IMR-90 (cell line): ENCODE data around the gene EXT2. TPM values are rescaled to one million over a fixed set of nuclear protein-coding genes. Genes with fewer than 3 reads are reported as not detected.

Experiments used
- ATAC-seq: fragments of 200-7000 bp; cut with Tn5 transposase; 2 replicates; pipeline ENCODE4 v1.9.1; 2020; ENCODE audit warnings: low read depth, mild to moderate bottlenecking, moderate library complexity
- BruUV-seq: library from RNA; stranded (reverse); fragments of 400-500 nt; replicated peaks from 2 replicates; lab custom pipeline; 2021; lab: Mats Ljungman, UMichigan
- CTCF ChIA-PET: fragments of 300-600 bp; formaldehyde crosslinking; extraction: SDS; loops from one replicate; lab custom pipeline; 2021; ENCODE audit warnings: antibody characterized with exemption; lab: Yijun Ruan, JAX
- POLR2A ChIA-PET: fragments of 300-600 bp; sonication (Branson Sonifier 250); formaldehyde crosslinking; loops from one replicate; lab custom pipeline; 2022; ENCODE audit warnings: antibody characterized with exemption; ENCODE audit not compliant: unreplicated experiment; lab: Charles Lee
- DNase-seq: peaks from one replicate; pipeline ENCODE4 v3.0.0; 2013
- H2AFZ ChIP-seq: replicated peaks from 2 replicates; pipeline ENCODE3; 2013; ENCODE audit warnings: low read length, mild to moderate bottlenecking; ENCODE audit not compliant: poor library complexity
- H2AK5ac ChIP-seq: 2 replicates; pipeline ENCODE4 v1.6.1; 2013; ENCODE audit warnings: low read depth, low read length, inconsistent platforms
- H2AK9ac ChIP-seq: replicated peaks from 2 replicates; pipeline ENCODE3; 2013; ENCODE audit warnings: mild to moderate bottlenecking, low read depth, low read length, moderate library complexity; ENCODE audit not compliant: poor library complexity
- H2BK120ac ChIP-seq: 2 replicates; pipeline ENCODE4 v1.6.1; 2013; ENCODE audit warnings: low read depth, low read length, inconsistent platforms
- H2BK15ac ChIP-seq: 3 replicates; pipeline ENCODE4 v1.6.1; 2013; ENCODE audit warnings: low read depth, low read length, inconsistent platforms
- H2BK20ac ChIP-seq: 2 replicates; pipeline ENCODE4 v1.6.1; 2013; ENCODE audit warnings: low read depth, mild to moderate bottlenecking, inconsistent platforms, low read length, moderate library complexity
- H2BK5ac ChIP-seq: 2 replicates; pipeline ENCODE4 v1.6.1; 2013; ENCODE audit warnings: mild to moderate bottlenecking, low read depth, low read length, inconsistent platforms; ENCODE audit not compliant: poor library complexity, severe bottlenecking
- H3K14ac ChIP-seq: replicated peaks from 2 replicates; pipeline ENCODE4 v1.6.1; 2013; ENCODE audit warnings: low read depth, low read length, inconsistent platforms
- H3K18ac ChIP-seq: 2 replicates; pipeline ENCODE4 v1.6.1; 2013; ENCODE audit warnings: low read depth, low read length, control low read depth
- H3K23ac ChIP-seq: 2 replicates; pipeline ENCODE4 v1.6.1; 2013; ENCODE audit warnings: low read depth, low read length, inconsistent platforms
- H3K27ac ChIP-seq: 2 replicates; pipeline ENCODE4 v1.5.1; 2013; ENCODE audit warnings: mild to moderate bottlenecking, control low read depth, low read length; ENCODE audit not compliant: insufficient read depth
- H3K27me3 ChIP-seq: 2 replicates; pipeline ENCODE4 v1.6.1; 2013; ENCODE audit warnings: low read length; ENCODE audit not compliant: control insufficient read depth, insufficient read depth
- H3K36me3 ChIP-seq: 2 replicates; pipeline ENCODE4 v1.6.1; 2013; ENCODE audit warnings: low read length, mixed read lengths; ENCODE audit not compliant: control insufficient read depth, insufficient read depth
- H3K4ac ChIP-seq: 2 replicates; pipeline ENCODE4 v1.6.1; 2013; ENCODE audit warnings: low read depth, low read length, inconsistent platforms
- H3K4me1 ChIP-seq: 2 replicates; pipeline ENCODE4 v1.6.1; 2013; ENCODE audit warnings: low read length, mixed read lengths; ENCODE audit not compliant: control insufficient read depth, insufficient read depth
- H3K4me2 ChIP-seq: 2 replicates; pipeline ENCODE4 v1.6.1; 2013; ENCODE audit warnings: low read depth, mild to moderate bottlenecking, control low read depth, low read length, moderate library complexity
- H3K4me3 ChIP-seq: 2 replicates; pipeline ENCODE4 v1.5.1; 2013; ENCODE audit warnings: low read depth, mild to moderate bottlenecking, control low read depth, low read length, moderate library complexity; ENCODE audit not compliant: insufficient read depth
- H3K56ac ChIP-seq: 2 replicates; pipeline ENCODE4 v1.6.1; 2013; ENCODE audit warnings: low read length, inconsistent platforms; ENCODE audit not compliant: insufficient read depth; ENCODE audit errors: extremely low read depth
- H3K79me1 ChIP-seq, 2 experiments: 2 replicates each; pipeline ENCODE4 v1.6.1; 2013; ENCODE audit warnings: low read length in 2 of 2, inconsistent platforms in 1 of 2, low read depth in 1 of 2
- H3K9ac ChIP-seq: 2 replicates; pipeline ENCODE4 v1.6.1; 2013; ENCODE audit warnings: low read depth, low read length, control low read depth
- H3K9me1 ChIP-seq: 2 replicates; pipeline ENCODE4 v1.6.1; 2013; ENCODE audit warnings: low read length, inconsistent platforms; ENCODE audit not compliant: insufficient read depth
- H3K9me3 ChIP-seq: 2 replicates; pipeline ENCODE4 v1.6.1; 2013; ENCODE audit warnings: low read length; ENCODE audit not compliant: control insufficient read depth, insufficient read depth
- H4K20me1 ChIP-seq: 2 replicates; pipeline ENCODE4 v1.6.1; 2013; ENCODE audit warnings: low read length, inconsistent platforms; ENCODE audit not compliant: insufficient read depth
- H4K5ac ChIP-seq: 2 replicates; pipeline ENCODE4 v1.6.1; 2013; ENCODE audit warnings: mild to moderate bottlenecking, low read depth, low read length, control low read depth
- H4K8ac ChIP-seq, 2 experiments: 2 replicates each; pipeline ENCODE4 v1.6.1; 2013; ENCODE audit warnings: low read depth in 2 of 2, low read length in 2 of 2, control low read depth in 1 of 2, inconsistent platforms in 1 of 2
- H4K91ac ChIP-seq: 2 replicates; pipeline ENCODE4 v1.6.1; 2013; ENCODE audit warnings: low read depth, low read length, inconsistent platforms; ENCODE audit not compliant: insufficient read depth
- BHLHE40 ChIP-seq: fragments of 150-350 bp; IDR thresholded peaks from 2 replicates; pipeline ENCODE4 v1.6.1; 2016; ENCODE audit warnings: mild to moderate bottlenecking, low read depth, low read length
- ELK1 ChIP-seq: fragments of 150-350 bp; IDR thresholded peaks from 2 replicates; pipeline ENCODE4 v1.6.1; 2016; ENCODE audit warnings: low read depth, mild to moderate bottlenecking, low read length, moderate library complexity, borderline replicate concordance
- MAFK ChIP-seq: IDR thresholded peaks from 2 replicates; pipeline ENCODE4 v1.6.1; 2012; ENCODE audit warnings: low read depth, low read length, improper control_type of control experiment
- MAZ ChIP-seq: IDR thresholded peaks from 2 replicates; pipeline ENCODE4 v1.6.1; 2012; ENCODE audit warnings: low read depth, mild to moderate bottlenecking, low read length, improper control_type of control experiment, moderate library complexity, borderline replicate concordance
- POLR2A ChIP-seq: IDR thresholded peaks from 2 replicates; pipeline ENCODE4 v1.6.1; 2012; ENCODE audit warnings: mild to moderate bottlenecking, low read depth, low read length
- RCOR1 ChIP-seq: IDR thresholded peaks from 2 replicates; pipeline ENCODE4 v1.6.1; 2012; ENCODE audit warnings: mild to moderate bottlenecking, low read length, improper control_type of control experiment; ENCODE audit not compliant: insufficient replicate concordance
- WGBS, 2 experiments: methylation state at CpG; one replicate each; pipeline versions ENCODE4 v1.1.5 to v1.1.7; 2013; ENCODE audit warnings: missing lambda C conversion rate in 2 of 2; ENCODE audit not compliant: insufficient read length in 1 of 2; ENCODE audit errors: extremely low coverage in 2 of 2; 5-methylcytosine and 5-hydroxymethylcytosine counted together
- dilution Hi-C: fragments of 300-500 bp; cut with HindIII; formaldehyde crosslinking; loops from one replicate; pipeline ENCODE4 v1.14.3; 2018; ENCODE audit warnings: low sequenced_read_pairs; ENCODE audit not compliant: unreplicated experiment
- in situ Hi-C: fragments of 300-500 bp; cut with MboI; formaldehyde crosslinking; loops from 3 replicates; pipeline ENCODE4 v1.14.3; 2019; ENCODE audit warnings: low sequenced_read_pairs, inconsistent platforms, mixed read lengths
- intact Hi-C: fragments of 100-400 bp; cut with micrococcal nuclease; formaldehyde crosslinking; loops from 2 replicates; pipeline ENCODE4 v1.10.0; 2022
- polyA plus RNA-seq, 3 experiments: library from polyadenylated mRNA; depleted of rRNA; stranded (reverse); fragments of >200 nt; gene quantifications; 2 replicates each; pipeline ENCODE4 v1.2.3, GENCODE V29; 2012; ENCODE audit warnings: low replicate concordance in 1 of 3
- total RNA-seq: library from RNA; depleted of rRNA; stranded (reverse); fragments of >200 nt; gene quantifications from 2 replicates; pipeline ENCODE4 v1.2.3, GENCODE V29; 2012

EXT2 gene
- total and polyA plus RNA-seq, 2 of the 4 experiments (the other 2 are of a cell fraction), result 75.0 to 85.3 TPM

GRCh38 chr11:44190883-44191230, 95.4 kb downstream of the EXT2 start:
- dilution Hi-C loops, result no loop called here
- ChIA-PET POLR2A (no interaction called here), CTCF (interaction anchor here (0.6 to 1.5 kb wide), 3 partner anchors 12 to 53 kb away, joined by 3 read pairs; no protein-coding TSS in a partner anchor)
- H3K56ac ChIP-seq, result no peak overlapping the region
- peaks cover 2% of the 10 kb centered on the region; the same call in 1 of the 2 replicates for H3K4me1 ChIP-seq
- no peak overlapping the region for H4K91ac ChIP-seq
- ATAC-seq, result peak; percentile 27; the same call in 1 of the 2 replicates
- 0 out of 2 replicates have a peak overlapping the region, but pooled peaks have one; percentile 15 for H3K14ac ChIP-seq
- H2BK20ac ChIP-seq, result no peak overlapping the region
- no peaks in the 10 kb centered on the region for H3K27me3 ChIP-seq
- H3K4ac ChIP-seq, result no peak overlapping the region
- H2AK5ac ChIP-seq, result no peak overlapping the region
- WGBS, 2 experiments, result 43% methylated on average over 1 of the region's 2 CpGs; no CpG with 5 or more reads in 1 of the 2 experiments
- H3K79me1 ChIP-seq, result peaks cover 3 to 9% of the 10 kb centered on the region in 2 experiments; a peak in 2 of 4 replicates
- TF ChIP-seq POLR2A (no peak), MAZ (no peak), RCOR1 (no peak), MAFK (no peak), ELK1 (no peak), BHLHE40 (no peak)
- H2AFZ ChIP-seq, result peak overlapping the region; percentile 7
- no peak overlapping the region for H3K4me3 ChIP-seq
- no peaks in the 10 kb centered on the region; the same call in 1 of the 2 replicates for H3K9me1 ChIP-seq
- no peak overlapping the region for H2BK15ac ChIP-seq
- H3K18ac ChIP-seq, result no peak overlapping the region
- H4K8ac ChIP-seq, result no peak overlapping the region
- H3K4me2 ChIP-seq, result no peak overlapping the region
- BruUV-seq, result no TSS peak
- intact Hi-C loops, result no loop called here
- H3K36me3 ChIP-seq, result peaks cover 5% of the 10 kb centered on the region
- no peak overlapping the region for H2AK9ac ChIP-seq
- no peak overlapping the region for H4K5ac ChIP-seq
- no peak overlapping the region for H2BK120ac ChIP-seq
- DNase-seq, result peak; percentile 38
- H3K27ac ChIP-seq, result no peak overlapping the region
- no peak overlapping the region for H3K23ac ChIP-seq
- no peaks in the 10 kb centered on the region for H4K20me1 ChIP-seq
- in situ Hi-C loops, result no loop called here
- no peak overlapping the region for H2BK5ac ChIP-seq
- H3K9me3 ChIP-seq, result peaks cover 12% of the 10 kb centered on the region
- no peak overlapping the region for H3K9ac ChIP-seq
